ENCODE data around the gene RDX.
"Not testable (repeated sequence)": the region's sequence is repeated elsewhere in the genome, so short reads cannot be mapped to it uniquely, and the experiment has no call there.

Gene RDX

GRCh38 chr11:110269996-110270395 lies 26.4 kb downstream of the RDX start:
- DNase-seq: no peak

- no peak for DNase-seq
Measured at GRCh38 chr11:110268441-110268840, 28.0 kb downstream of the RDX start.

- DNase-seq: no peak
Measured at GRCh38 chr11:110262072-110262403, 34.4 kb downstream of the RDX start.

- DNase-seq: no peak
Measured at GRCh38 chr11:110261195-110262071, 35.0 kb downstream of the RDX start.

GRCh38 chr11:110253525-110253924 lies 42.9 kb downstream of the RDX start:
- no peak for DNase-seq

- DNase-seq: no peak
Measured at GRCh38 chr11:110251836-110252235, 44.6 kb downstream of the RDX start.

- no peak for DNase-seq
Measured at GRCh38 chr11:110250168-110250567, 46.2 kb downstream of the RDX start.

GRCh38 chr11:110249766-110250165 lies 46.6 kb downstream of the RDX start:
- no peak for DNase-seq

GRCh38 chr11:110249066-110249465 lies 47.3 kb downstream of the RDX start:
- no peak for DNase-seq

- DNase-seq: peak; percentile 55
Measured at GRCh38 chr11:110243791-110244190, 52.6 kb downstream of the RDX start.

- DNase-seq: no peak
Measured at GRCh38 chr11:110242746-110243145, 53.7 kb downstream of the RDX start.

- no peak for DNase-seq
Measured at GRCh38 chr11:110242188-110242587, 54.2 kb downstream of the RDX start.

- no peak for DNase-seq
Measured at GRCh38 chr11:110235966-110236365, 60.4 kb downstream of the RDX start.

GRCh38 chr11:110230377-110230776 lies 66.0 kb downstream of the RDX start:
- DNase-seq: no peak

GRCh38 chr11:110219006-110219785 lies 77.2 kb downstream of the RDX start:
- DNase-seq: no peak

GRCh38 chr11:110217936-110218335 lies 78.5 kb downstream of the RDX start:
- DNase-seq: no peak

- DNase-seq: no peak
Measured at GRCh38 chr11:110217223-110217877, 79.1 kb downstream of the RDX start.

- DNase-seq: not testable (repeated sequence)
Measured at GRCh38 chr11:110209313-110209694, 87.1 kb downstream of the RDX start.

- DNase-seq: not testable (repeated sequence)
Measured at GRCh38 chr11:110208678-110209312, 87.6 kb downstream of the RDX start.

- DNase-seq: no peak
Measured at GRCh38 chr11:110207123-110207522, 89.3 kb downstream of the RDX start.

- DNase-seq: no peak
Measured at GRCh38 chr11:110200836-110201235, 95.6 kb downstream of the RDX start.

- DNase-seq: no peak
Measured at GRCh38 chr11:110200241-110200640, 96.2 kb downstream of the RDX start.
